NCI-H1436 (cell line): Measurements from ENCODE around the gene GRM7.

Source experiments
- DNase-seq: peaks from one replicate; lab custom pipeline; 2025; lab: John Stamatoyannopoulos, UW

GRM7 gene

GRCh38 chr3:7400360-7400759 lies 539.4 kb downstream of the GRM7 start:
- DNase-seq: no peak

DNA sequence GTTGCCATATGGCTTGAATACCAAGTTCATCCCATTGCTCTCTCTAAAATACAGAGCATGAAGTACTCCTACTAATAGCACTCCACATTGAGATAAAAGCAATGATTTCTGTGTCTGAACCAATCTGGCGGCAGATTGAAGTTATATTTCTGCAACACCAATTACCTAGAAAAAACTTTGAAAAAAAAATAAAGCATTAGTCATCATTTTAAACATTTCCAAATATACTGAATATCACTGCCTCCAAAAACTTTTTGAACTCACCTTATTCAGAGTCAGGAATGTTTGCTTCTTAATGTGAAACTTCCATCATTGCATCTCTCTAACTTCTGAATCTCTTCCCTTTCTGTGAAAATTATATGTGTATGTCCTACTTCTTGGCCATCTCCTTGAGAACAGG lies 540.5 kb downstream of the GRM7 start:
- no peak for DNase-seq

DNA sequence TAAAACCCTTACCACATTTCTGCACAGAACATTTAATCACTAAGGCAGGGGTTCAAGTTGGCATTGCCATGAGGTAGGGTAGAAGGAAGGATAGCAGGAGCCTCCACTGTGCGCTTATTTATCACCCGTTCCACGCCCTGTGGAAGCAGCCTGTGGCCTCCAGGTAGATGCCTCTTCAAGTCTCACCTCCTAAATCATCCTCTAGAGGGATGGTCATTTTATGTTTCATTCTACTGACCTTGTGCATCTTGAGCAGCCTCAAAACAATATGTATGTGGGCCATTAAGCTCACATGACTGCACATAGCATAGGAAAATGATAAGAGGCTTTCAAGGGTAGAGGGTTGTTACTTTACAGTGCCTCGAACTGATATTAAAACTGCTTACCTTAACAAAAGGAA lies 546.2 kb downstream of the GRM7 start:
- no peak for DNase-seq

GRCh38 chr3:7410782-7411181 lies 549.9 kb downstream of the GRM7 start:
- DNase-seq: no peak

GRCh38 chr3:7421065-7421464 lies 560.1 kb downstream of the GRM7 start:
- no peak for DNase-seq

DNA sequence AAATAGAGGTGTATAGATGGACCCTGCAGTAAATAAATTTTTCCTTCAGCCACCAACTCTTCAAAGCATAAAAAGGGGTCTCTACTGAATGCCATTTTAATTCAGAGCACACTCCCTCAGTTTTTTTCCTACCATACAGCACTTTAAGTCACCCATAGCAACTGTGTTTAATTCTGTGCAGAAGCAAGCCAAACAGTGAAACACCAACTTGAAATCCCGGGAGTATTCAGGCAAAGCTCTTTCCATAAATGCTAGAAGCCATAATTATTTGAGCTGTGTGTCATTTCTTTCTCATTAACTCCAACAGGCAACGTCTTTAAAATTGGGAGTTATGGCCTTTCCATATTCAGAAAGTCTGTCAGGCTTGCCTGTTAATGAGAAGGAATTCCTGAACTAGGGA lies 562.1 kb downstream of the GRM7 start:
- no peak for DNase-seq

- no peak for DNase-seq
These were observed 563.1 kb downstream of the GRM7 start for GRCh38 chr3:7423995-7424394.

DNA sequence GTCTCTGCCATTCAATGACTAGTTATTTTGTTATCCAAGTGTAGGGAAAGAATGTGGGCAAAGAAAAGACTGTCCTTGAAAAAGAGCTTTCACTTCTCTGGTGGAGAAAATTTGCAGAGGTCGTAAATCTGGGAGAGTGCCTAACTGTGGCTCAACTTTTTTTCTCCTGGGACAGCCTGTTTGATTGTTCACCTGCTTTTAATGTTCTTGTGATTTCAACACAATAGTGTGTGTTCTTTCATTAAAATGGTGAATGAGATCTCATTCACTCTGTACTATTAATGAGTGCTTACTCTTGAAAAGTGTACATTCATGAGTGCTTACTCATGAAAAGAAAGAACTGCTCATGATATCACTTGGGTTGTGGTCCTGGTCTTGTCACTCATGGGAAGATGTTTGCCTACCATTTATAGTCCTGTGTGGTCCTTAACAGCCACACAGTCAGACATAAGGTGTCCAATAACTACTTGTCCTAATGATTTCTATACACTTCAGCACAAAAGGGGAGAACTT lies 567.3 kb downstream of the GRM7 start:
- DNase-seq: no peak

DNA sequence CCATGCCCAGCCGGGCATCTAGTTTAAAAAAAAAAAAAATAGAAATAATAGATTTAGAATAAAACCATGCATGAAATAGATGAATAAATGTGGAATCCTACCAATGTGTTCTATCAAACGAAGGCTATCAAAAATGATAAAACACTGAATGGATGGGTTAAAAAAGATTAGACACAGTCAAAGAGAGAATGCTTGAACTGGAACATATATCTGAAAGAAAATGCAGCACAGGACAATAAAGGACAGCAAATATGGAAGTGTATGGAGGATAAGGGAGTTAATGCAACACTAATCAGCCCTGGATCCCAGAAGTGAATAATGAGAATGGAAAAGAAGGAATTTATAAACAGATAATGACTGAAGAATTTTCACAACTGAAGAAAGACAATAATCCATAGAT lies 571.7 kb downstream of the GRM7 start:
- no peak for DNase-seq

DNA sequence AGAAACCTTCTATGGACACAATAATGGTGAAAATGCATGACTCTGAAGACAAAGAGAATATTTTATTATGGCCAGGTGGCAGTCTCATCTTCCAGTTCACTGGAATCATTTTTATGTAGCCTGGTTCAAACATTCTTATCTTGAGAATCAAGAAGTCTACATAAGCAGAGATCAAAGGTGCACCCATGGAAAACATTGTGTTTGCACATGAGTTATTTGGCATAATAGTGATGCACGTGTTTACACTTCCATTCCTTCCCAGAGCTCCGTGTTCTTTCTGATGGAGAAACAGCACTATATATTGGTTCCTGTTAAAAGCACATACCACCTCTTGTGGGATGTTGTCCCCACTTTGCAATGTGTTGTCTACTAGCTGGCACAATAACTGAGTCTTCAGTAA lies 572.2 kb downstream of the GRM7 start:
- DNase-seq: no peak

- DNase-seq: no peak
These were observed 575.6 kb downstream of the GRM7 start for GRCh38 chr3:7436542-7436941.

DNA sequence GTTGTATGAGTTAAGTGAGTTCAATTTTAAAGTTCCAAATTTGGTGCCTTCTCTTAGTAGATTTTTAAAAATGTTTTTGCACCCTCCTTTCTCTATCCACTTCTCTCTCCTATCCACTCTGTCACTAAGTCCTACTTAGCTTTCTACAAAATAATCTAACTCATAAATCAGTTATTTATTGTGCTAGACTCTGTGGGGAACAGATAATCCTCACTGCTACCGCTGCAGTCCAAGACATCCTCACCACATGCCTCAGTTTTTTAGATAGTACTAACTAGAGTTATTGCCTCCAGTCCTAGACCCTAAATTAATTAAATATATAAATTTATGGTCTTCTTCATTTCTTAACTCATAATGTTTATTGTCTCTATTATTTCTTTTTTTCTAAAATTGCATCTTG lies 576.3 kb downstream of the GRM7 start:
- no peak for DNase-seq

GRCh38 chr3:7439101-7439680 lies 578.3 kb downstream of the GRM7 start:
- no peak for DNase-seq

GRCh38 chr3:7444886-7445285 lies 584.0 kb downstream of the GRM7 start:
- DNase-seq: no peak

- no peak for DNase-seq
These were observed 584.4 kb downstream of the GRM7 start for GRCh38 chr3:7445331-7445730.

DNA sequence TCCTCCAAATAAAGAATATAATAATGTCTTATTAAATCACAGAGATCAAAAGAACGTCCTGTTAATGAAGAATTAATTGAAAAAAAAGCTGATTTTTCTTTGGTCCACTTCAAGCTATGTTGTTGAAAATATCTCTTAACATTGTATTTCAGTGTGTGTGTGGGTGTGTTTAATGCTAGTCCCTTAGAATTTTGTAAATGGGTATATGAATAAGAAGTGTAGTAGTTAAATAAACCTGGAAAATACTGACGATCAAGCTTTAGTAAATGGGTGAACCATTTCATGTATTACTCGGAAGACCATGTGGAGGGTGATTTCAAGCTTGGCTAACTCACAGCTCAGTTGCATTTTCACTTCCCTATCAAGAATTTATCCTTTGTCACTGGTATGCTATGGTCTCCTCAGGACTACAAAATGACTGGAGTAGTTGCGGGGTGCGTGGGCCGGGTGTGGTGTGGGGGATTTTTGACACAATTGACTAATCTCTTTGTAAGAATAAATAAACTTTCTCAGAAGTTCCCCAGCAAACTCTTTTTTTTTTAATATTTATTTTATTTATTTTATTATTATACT lies 586.4 kb downstream of the GRM7 start:
- no peak for DNase-seq

GRCh38 chr3:7456386-7456785 lies 595.5 kb downstream of the GRM7 start:
- no peak for DNase-seq

DNA sequence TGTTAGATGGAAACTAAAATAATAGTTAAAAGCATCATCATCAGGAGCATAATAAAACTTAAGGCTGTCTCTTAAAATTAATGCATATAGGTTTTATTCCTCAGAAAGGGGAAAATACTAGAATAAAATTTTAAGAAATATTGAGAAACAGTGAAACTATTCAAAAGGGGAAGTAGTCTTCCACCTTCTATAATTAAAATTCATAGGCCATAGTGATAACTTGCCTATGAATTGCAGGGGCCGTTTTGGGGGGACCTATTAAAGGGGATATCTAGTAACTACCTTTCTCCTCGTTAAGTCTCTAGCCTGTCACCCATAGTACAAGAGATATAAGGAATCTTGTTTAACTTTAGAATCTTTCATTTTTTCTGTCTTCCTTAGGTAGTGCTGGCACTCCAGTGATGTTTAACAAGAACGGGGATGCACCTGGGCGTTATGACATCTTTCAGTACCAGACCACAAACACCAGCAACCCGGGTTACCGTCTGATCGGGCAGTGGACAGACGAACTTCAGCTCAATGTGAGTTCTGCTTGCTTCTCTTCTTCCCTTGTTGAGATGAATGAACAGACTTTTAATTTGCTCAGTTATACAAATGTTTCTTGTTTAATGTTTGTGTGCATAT lies 600.4 kb downstream of the GRM7 start:
- DNase-seq: no peak

GRCh38 chr3:7469866-7470265 lies 609.0 kb downstream of the GRM7 start:
- DNase-seq: no peak

DNA sequence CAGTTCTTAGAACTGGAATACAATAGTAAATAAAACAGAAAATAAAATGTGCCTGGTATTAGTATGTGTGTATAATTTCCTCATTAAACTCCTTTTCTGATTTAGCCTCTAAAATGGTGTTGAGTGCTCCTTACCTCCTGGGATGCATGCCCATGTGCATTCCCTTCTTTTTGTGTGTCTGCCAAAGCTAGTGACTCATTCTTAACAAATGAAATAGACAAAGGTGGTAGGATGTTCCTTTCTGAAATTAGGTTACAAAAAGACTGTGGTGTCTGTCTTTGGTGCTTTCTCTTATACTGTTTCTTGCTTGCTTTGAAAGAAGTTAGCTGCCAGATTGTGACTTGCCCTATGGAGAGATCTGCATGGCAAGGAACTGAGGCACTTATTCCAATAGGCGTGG lies 623.7 kb downstream of the GRM7 start:
- DNase-seq: no peak

DNA sequence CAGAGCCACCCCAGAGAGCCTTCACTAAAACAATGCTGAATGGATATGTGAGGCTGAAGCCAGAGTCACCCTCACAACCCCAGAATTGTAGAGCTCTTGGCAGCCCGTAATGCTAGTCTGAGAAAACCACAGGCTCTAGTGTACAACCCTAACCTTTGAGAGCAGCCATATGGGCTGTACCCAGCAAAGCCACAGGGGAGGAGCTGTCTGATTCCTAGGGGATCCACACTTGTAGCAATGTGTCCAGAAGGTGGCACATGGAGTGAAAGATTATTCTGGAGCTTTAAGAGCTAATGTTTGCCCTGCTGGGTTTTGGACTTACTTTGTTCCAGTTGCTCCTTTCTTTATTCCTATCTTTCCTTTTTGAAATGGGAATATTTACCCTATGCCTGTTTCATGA lies 626.8 kb downstream of the GRM7 start:
- no peak for DNase-seq

- DNase-seq: no peak
These were observed 628.5 kb downstream of the GRM7 start for GRCh38 chr3:7489417-7489816.

DNA sequence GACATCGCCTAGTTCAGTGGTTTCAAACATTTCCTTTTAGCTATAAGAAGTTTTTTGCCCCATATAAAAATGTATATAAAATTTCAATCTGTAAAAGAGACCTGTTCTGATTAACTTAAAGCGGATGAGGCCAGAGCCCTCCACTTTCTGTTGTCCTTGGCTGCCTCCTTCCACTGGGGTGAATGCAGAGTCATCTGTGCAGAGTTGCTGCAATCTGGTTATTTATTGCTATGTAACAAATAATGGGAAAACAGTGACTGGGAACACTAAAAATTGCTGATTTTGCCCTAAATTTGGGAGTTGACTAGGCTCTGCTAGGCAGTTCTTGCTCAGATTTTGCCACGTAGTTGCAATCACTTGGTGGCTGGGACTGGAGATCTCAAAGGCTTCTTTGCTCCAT lies 637.8 kb downstream of the GRM7 start:
- DNase-seq: no peak

DNA sequence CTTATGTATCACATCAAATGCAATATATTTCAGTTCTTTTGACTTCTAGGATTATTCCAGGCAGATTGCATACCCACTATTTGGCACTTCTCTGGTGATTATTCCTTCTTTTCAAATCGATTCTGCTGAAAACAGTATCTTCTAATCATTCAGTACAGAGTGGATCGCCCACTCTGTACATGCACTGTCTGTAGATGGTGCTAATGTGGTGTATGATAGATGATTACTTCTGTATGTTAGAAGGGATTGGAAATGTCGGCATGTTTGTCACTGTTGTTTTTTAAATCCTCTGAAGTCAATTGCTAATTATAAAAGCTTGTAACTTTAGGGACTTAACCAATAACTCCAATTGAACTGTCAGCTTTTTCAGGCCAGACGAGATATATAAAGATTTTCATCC lies 642.5 kb downstream of the GRM7 start:
- no peak for DNase-seq
